Ovary (tissue), 9 donors: ENCODE data around the gene ST3GAL4. TPM values are rescaled to one million over a fixed set of nuclear protein-coding genes. Genes with fewer than 3 reads are reported as not detected.

Experiments
- DNase-seq, 5 donors: peaks; one replicate each; pipeline ENCODE4 v3.0.0-alpha.2; 2019 to 2020
- H3K27ac ChIP-seq, 2 donors: fragments of 200-600 bp; one replicate each; pipeline versions ENCODE4 v1.5.1 to v1.8.0; 2019 to 2022
- H3K27me3 ChIP-seq: fragments of 200-600 bp; one replicate; pipeline ENCODE4 v1.8.0; 2022
- H3K36me3 ChIP-seq: fragments of 200-600 bp; sonication (generic); one replicate; pipeline ENCODE4 v1.5.1; 2019
- H3K4me1 ChIP-seq: one replicate; pipeline ENCODE4 v1.8.1; 2013; ENCODE audit warnings: mild to moderate bottlenecking, moderate library complexity; ENCODE audit not compliant: insufficient read depth
- H3K4me3 ChIP-seq: fragments of 200-600 bp; sonication (generic); one replicate; pipeline ENCODE4 v1.5.1; 2017
- H3K9me3 ChIP-seq, 2 donors: fragments of 200-600 bp in 1 of 2; sonication (generic) in 1 of 2; one replicate each; pipeline versions ENCODE4 v1.5.1 to v1.8.1; 2013 to 2019; ENCODE audit warnings: mild to moderate bottlenecking in 1 of 2, moderate library complexity in 1 of 2
- CTCF ChIP-seq, 3 donors: fragments of 450-650 bp in 2 of 3; fragments of 200-600 bp in 1 of 3; IDR thresholded peaks; one replicate each; pipeline versions ENCODE4 v1.5.1 to v1.8.0; 2016 to 2022; ENCODE audit warnings: antibody characterized with exemption in 3 of 3, mild to moderate bottlenecking in 1 of 3
- EP300 ChIP-seq: sonication (generic); formaldehyde crosslinking; IDR thresholded peaks from one replicate; pipeline ENCODE4 v1.6.1; 2017; ENCODE audit warnings: antibody characterized with exemption
- POLR2A ChIP-seq: fragments of 450-650 bp; IDR thresholded peaks from one replicate; pipeline ENCODE4 v1.6.1; 2017; ENCODE audit warnings: antibody characterized with exemption, mild to moderate bottlenecking, moderate library complexity
- WGBS, 3 donors: extraction: QIAGEN DNeasy Blood & Tissue Kit in 1 of 3; methylation state at CpG; one replicate each; pipeline versions ENCODE4 v1.1.5 to v1.1.7; 2013 to 2017; 5-methylcytosine and 5-hydroxymethylcytosine counted together
- intact Hi-C, 4 donors: fragments of 100-400 bp; cut with DNase I; formaldehyde crosslinking; loops; one replicate each; pipeline versions ENCODE4 v1.11.0 to v1.15.1; 2022 to 2023
- polyA plus RNA-seq, 2 donors: library from polyadenylated mRNA; stranded (reverse); fragments of 200-250 nt in 1 of 2; fragments of 350-450 nt in 1 of 2; fragmentation: Illumina TruSeq in 1 of 2; extraction: RNeasy Lipid Tissue Mini Kit (QIAGEN cat#74804) in 1 of 2; gene quantifications; one replicate each; pipeline ENCODE4 v1.2.3, GENCODE V29; 2013 to 2014
- total RNA-seq, 7 donors: library from RNA; depleted of rRNA in 2 of 7; stranded (reverse); fragments of >200 nt in 2 of 7; fragmentation: NEBNext Ultra II Directional in 3 of 7; extraction: Animal tissue kit (Norgen Biotek cat#: 25700) in 3 of 7; gene quantifications; one replicate each; pipeline versions ENCODE4 v1.1.0 to v1.2.4, GENCODE V29; 2016 to 2023
- donor health status: DM: no; HTN: no; CAD: no; lungs with moderate emphysema.
- donor health status: DM: no; HTN: no; CAD: no.
- donor health status: Bipolar disorder and iron deficiency.
- donor health status: DM: yes; HTN: yes; CAD: no.
- donor health status: DM: no; HTN: no; CAD: no.
- donor health status: DM: yes; HTN: yes; CAD: no.

Gene ST3GAL4
- total and polyA plus RNA-seq, 9 donors, result 75.8 to 300 (median 120) TPM

- intact Hi-C loops, result no loop called here
- H3K9me3 ChIP-seq, result no peaks in the 10 kb centered on the region
- H3K36me3 ChIP-seq, result no peaks in the 10 kb centered on the region
- peaks cover 14% of the 10 kb centered on the region for H3K4me1 ChIP-seq
- DNase-seq, result no peak
- H3K27ac ChIP-seq, result no peak overlapping the region
- H3K4me3 ChIP-seq, result no peak overlapping the region
- TF ChIP-seq EP300, result no peak
- no peak for TF ChIP-seq POLR2A
- TF ChIP-seq CTCF (IDR thresholded peaks at IDR 0.05), result no peak
- WGBS, 3 donors, result 87 to 88% (median 88%) methylated on average over 12 of the region's 12 CpGs
- no peaks in the 10 kb centered on the region for H3K27me3 ChIP-seq
Observed at GRCh38 chr11:126408901-126409619, 53.6 kb downstream of the ST3GAL4 start.

GRCh38 chr11:126409620-126409985, 54.1 kb downstream of the ST3GAL4 start:
- Histone ChIP-seq H3K27ac (no peak overlapping the region), H3K9me3 (no peaks in the 10 kb centered on the region), H3K36me3 (no peaks in the 10 kb centered on the region), H3K4me3 (no peak overlapping the region), H3K4me1 (peaks cover 18% of the 10 kb centered on the region), H3K27me3 (no peaks in the 10 kb centered on the region)
- DNase-seq, result no peak
- intact Hi-C loops, result no loop called here
- TF ChIP-seq POLR2A (no peak), EP300 (no peak), CTCF (IDR thresholded peaks at IDR 0.05) (no peak)
- WGBS, 3 donors, result 54 to 68% (median 58%) methylated on average over 3 of the region's 3 CpGs

- intact Hi-C loops, result loop anchor here in 1 of 4 donors (5.0 kb wide), 1 partner anchor 53 kb away; the partner anchor contains the start of gene ST3GAL4
- DNase-seq, result peak in 1 of 5 donors; percentile 38
- Histone ChIP-seq H3K36me3 (no peaks in the 10 kb centered on the region), H3K4me1 (peaks cover 24% of the 10 kb centered on the region), H3K9me3 (no peaks in the 10 kb centered on the region), H3K27me3 (no peaks in the 10 kb centered on the region), H3K27ac (peak overlapping the region in 1 of 2 donors; percentile 60), H3K4me3 (no peak overlapping the region)
- TF ChIP-seq POLR2A, result no peak
- no peak for TF ChIP-seq CTCF (IDR thresholded peaks at IDR 0.05)
- TF ChIP-seq EP300, result no peak
- WGBS, 3 donors, result 25 to 32% (median 27%) methylated on average over 6 of the region's 6 CpGs
Observed at GRCh38 chr11:126410649-126411048, 55.2 kb downstream of the ST3GAL4 start.

- H3K4me1 ChIP-seq, result peaks cover 35% of the 10 kb centered on the region
Observed at GRCh38 chr11:126411971-126412381, 56.5 kb downstream of the ST3GAL4 start.

More at GRCh38 chr11:126411971-126412381, 56.5 kb downstream of the ST3GAL4 start:
- DNase-seq, result peak in 4 of 5 donors; percentile 50 to 72 (median 71)
- intact Hi-C loops, result loop anchor here in 1 of 4 donors (5.0 kb wide), 1 partner anchor 55 kb away; the partner anchor contains the start of gene ST3GAL4
- WGBS, 3 donors, result 47 to 54% (median 48%) methylated on average over 6 of the region's 6 CpGs
- Histone ChIP-seq H3K27me3 (no peaks in the 10 kb centered on the region), H3K36me3 (no peaks in the 10 kb centered on the region), H3K4me3 (no peak overlapping the region), H3K9me3 (no peaks in the 10 kb centered on the region), H3K27ac (peak overlapping the region; percentile 10 to 51)
- no peak for TF ChIP-seq EP300
- TF ChIP-seq CTCF (IDR thresholded peaks at IDR 0.05), result peak in 2 of 3 donors; percentile 21 to 26
